Measurements from ENCODE around the gene RBM34. TPM values are rescaled to one million over a fixed set of nuclear protein-coding genes. Genes with fewer than 3 reads are reported as not detected.
A peak's percentile ranks its signal among the peaks of the same experiment; 100 is the strongest.

RBM34 gene
- total RNA-seq, 4 donors from 2014 or later, result 36.7 to 107 (median 56.3) TPM

DNA sequence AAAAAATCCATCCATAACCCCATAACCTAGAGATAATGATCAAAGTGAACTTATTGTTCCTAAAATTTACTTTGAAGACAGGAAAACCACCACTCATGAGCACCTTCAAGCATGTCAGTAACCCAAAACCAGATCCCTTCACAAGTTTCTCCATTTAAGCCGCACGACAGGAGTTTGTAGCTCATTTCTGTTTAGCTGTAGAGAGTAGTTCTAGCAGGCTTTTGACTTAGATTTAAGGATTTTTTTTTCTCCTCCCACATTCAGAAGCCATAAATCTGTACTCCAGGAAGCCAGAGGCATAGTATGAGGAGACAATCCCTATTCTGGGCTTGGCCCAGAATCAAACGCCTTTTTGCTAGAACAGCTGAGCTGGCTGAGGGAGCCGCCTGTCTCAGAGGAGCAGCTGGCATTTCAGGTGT is 58.0 kb downstream of the RBM34 start:
- Histone ChIP-seq H3K27me3 (no peaks in the 10 kb centered on the region), H3K9me3 (no peaks in the 10 kb centered on the region), H3K4me3 (no peak overlapping the region), H3K4me1 (no peaks in the 10 kb centered on the region), H3K36me3 (no peaks in the 10 kb centered on the region), H3K27ac (no peak overlapping the region)
- TF ChIP-seq, protein P1, sequence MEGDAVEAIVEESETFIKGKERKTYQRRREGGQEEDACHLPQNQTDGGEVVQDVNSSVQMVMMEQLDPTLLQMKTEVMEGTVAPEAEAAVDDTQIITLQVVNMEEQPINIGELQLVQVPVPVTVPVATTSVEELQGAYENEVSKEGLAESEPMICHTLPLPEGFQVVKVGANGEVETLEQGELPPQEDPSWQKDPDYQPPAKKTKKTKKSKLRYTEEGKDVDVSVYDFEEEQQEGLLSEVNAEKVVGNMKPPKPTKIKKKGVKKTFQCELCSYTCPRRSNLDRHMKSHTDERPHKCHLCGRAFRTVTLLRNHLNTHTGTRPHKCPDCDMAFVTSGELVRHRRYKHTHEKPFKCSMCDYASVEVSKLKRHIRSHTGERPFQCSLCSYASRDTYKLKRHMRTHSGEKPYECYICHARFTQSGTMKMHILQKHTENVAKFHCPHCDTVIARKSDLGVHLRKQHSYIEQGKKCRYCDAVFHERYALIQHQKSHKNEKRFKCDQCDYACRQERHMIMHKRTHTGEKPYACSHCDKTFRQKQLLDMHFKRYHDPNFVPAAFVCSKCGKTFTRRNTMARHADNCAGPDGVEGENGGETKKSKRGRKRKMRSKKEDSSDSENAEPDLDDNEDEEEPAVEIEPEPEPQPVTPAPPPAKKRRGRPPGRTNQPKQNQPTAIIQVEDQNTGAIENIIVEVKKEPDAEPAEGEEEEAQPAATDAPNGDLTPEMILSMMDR (IDR thresholded peaks at IDR 0.05), result no peak
- no peak for TF ChIP-seq POLR2A (IDR thresholded peaks at IDR 0.05)
- intact Hi-C loops (cut with DNase I; ENCODE audit: low total_unique reads), result loop anchor here (5.0 kb wide), 1 partner anchor 309 kb away; no protein-coding TSS in a partner anchor
- peak; percentile 46 to 63 for DNase-seq

DNA sequence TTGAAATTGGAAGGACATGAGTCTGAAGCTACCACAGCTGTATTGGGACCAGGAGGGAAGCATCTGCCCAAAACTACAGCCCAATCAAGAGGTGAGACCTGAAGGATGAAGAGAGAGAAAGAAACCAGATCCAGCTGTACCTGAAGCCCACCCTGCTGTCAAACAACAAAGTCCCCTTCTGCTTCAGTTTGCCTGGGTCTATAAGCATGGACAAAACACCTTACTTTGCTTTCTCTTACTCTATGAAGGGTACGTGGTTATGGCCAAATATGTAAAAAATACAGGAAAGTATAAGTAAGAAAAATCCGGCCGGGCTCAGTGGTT is 58.8 kb downstream of the RBM34 start:
- Histone ChIP-seq H3K27ac (no peak overlapping the region), H3K4me1 (no peaks in the 10 kb centered on the region), H3K27me3 (no peaks in the 10 kb centered on the region), H3K4me3 (no peak overlapping the region), H3K36me3 (no peaks in the 10 kb centered on the region), H3K9me3 (no peaks in the 10 kb centered on the region)
- DNase-seq, result no peak
- intact Hi-C loops (cut with DNase I; ENCODE audit: low total_unique reads), result loop anchor here (5.0 kb wide), 1 partner anchor 310 kb away; no protein-coding TSS in a partner anchor
- TF ChIP-seq, protein P1 (IDR thresholded peaks at IDR 0.05), result no peak
- no peak for TF ChIP-seq POLR2A (IDR thresholded peaks at IDR 0.05)

DNA sequence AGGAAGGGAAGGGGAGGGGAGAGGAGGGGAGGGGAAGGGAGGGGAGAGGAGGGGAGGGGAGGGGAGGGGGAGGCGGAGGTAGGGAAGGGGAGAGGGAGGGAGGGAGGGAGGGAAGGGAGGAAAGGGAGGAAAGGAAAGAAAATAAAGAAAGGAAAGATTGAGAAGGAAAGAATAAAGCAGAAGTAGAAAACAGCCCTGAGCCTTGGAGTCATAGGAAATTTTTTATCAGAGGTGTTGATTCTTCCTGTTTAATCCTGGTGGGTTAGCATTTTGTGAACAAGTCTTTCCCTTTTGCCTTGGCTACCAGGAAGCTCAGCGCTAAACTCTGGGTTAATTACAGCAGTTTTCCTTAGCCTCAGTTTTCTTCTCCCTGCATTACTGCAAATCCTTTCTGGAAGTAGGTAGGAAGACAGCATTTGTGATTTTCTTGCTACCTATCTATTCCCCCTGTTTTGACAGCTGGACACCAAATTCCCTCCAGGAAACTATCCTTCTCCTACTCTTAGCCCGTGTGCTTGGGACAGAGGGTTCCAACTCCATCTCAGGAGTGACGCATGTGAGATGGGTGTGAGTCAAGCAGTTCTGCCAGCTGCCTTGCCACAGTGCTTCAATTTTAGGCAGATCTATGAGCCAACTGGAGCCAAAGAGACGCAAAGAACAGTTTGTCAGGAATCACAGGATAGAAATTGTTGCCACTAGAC is 59.3 kb downstream of the RBM34 start:
- H3K4me1 ChIP-seq, result no peaks in the 10 kb centered on the region
- H3K27ac ChIP-seq, result no peak overlapping the region
- DNase-seq, result no peak
- no peak overlapping the region for H3K4me3 ChIP-seq
- TF ChIP-seq POLR2A (IDR thresholded peaks at IDR 0.05), result no peak
- TF ChIP-seq, protein P1 (IDR thresholded peaks at IDR 0.05), result no peak
- intact Hi-C loops (cut with DNase I; ENCODE audit: low total_unique reads), result loop anchor here (5.0 kb wide), 1 partner anchor 311 kb away; no protein-coding TSS in a partner anchor
- H3K27me3 ChIP-seq, result no peaks in the 10 kb centered on the region
- H3K36me3 ChIP-seq, result no peaks in the 10 kb centered on the region
- H3K9me3 ChIP-seq, result no peaks in the 10 kb centered on the region

DNA sequence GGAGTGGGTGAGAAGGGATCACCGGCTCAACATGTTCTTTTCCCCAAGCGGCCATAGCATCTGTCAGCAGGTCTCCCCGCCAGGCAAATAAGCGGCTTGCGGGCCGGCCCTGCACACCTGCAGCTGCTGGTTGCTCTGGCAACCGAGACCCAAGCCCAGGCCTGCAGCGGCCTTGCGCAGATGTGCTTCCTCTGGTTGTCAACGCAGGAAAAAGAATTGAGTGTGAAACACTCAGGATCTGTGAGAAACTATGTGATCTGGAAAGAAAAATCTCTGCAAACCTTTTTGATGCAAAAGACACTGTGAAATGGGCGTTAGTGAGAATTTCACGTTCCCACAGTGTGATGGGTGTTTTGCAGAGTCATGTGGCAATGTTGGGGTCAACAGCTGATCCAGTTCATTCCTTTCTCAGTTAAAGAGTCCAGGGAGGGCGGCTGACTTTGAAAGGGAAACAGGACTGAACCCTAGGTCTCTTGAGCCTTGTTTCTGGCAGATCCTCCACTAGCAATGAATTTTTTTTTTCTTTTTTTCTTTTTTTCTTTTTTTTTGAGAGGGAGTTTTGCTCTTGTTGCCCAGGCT is 60.8 kb downstream of the RBM34 start:
- no peak for DNase-seq
- intact Hi-C loops (cut with DNase I; ENCODE audit: low total_unique reads), result loop anchor here (5.0 kb wide), 1 partner anchor 312 kb away; no protein-coding TSS in a partner anchor
- Histone ChIP-seq H3K27ac (peak overlapping the region in 1 of 2 donors; percentile 16), H3K27me3 (no peaks in the 10 kb centered on the region), H3K9me3 (no peaks in the 10 kb centered on the region), H3K4me3 (no peak overlapping the region), H3K4me1 (no peaks in the 10 kb centered on the region), H3K36me3 (no peaks in the 10 kb centered on the region)
- TF ChIP-seq, protein P1 (IDR thresholded peaks at IDR 0.05), result no peak
- TF ChIP-seq POLR2A (IDR thresholded peaks at IDR 0.05), result no peak

DNA sequence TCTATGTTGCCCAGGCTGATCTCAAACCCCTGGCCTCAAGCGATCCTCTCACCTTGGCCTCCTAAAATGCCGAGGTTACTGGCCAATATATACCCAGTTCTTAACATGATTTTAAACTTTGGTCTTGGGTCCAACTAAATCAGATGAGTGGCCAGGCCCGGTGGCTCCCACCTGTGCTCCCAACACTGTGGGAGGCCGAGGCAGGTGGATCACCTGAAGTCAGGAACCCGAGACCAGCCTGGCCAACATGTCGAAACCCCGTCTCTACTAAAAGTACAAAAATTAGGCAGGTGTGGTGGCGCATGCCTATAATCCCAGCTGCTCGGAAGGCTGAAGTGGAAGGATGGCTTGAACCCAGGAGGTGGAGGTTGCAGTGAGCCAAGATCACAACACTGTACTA is 62.1 kb downstream of the RBM34 start:
- no peak overlapping the region for H3K4me3 ChIP-seq
- no peak for TF ChIP-seq POLR2A (IDR thresholded peaks at IDR 0.05)
- TF ChIP-seq, protein P1 (IDR thresholded peaks at IDR 0.05), result no peak
- intact Hi-C loops (cut with DNase I; ENCODE audit: low total_unique reads), result no loop called here

More for the DNA sequence above, 62.1 kb downstream of the RBM34 start:
- no peak overlapping the region for H3K27ac ChIP-seq
- no peaks in the 10 kb centered on the region for H3K27me3 ChIP-seq
- no peaks in the 10 kb centered on the region for H3K36me3 ChIP-seq
- DNase-seq, result no peak
- no peaks in the 10 kb centered on the region for H3K9me3 ChIP-seq
- H3K4me1 ChIP-seq, result no peaks in the 10 kb centered on the region

Data from uterus (tissue), 4 donors.